SK-N-SH (cell line): ENCODE measurements around the gene UVRAG. TPM values are rescaled to one million over a fixed set of nuclear protein-coding genes. Genes with fewer than 3 reads are reported as not detected.

Source experiments
- CTCF ChIA-PET: fragments of 300-600, 350-600 bp; formaldehyde crosslinking; extraction: SDS; loops from one replicate; lab custom pipeline; 2021; lab: Yijun Ruan, JAX
- POLR2A ChIA-PET: fragments of 350-600 bp; sonication (Branson Sonifier 250); formaldehyde crosslinking; extraction: SDS; loops from one replicate; lab custom pipeline; 2020; ENCODE audit warnings: antibody characterized with exemption, inconsistent platforms; lab: Yijun Ruan, JAX
- DNase-seq: peaks from one replicate; pipeline ENCODE4 v3.0.0; 2012
- H2AFZ ChIP-seq: fragments of 200-600 bp; sonication (generic); 2 replicates; pipeline ENCODE4 v1.8.1; 2016; ENCODE audit warnings: antibody characterized with exemption, mild to moderate bottlenecking, low read depth
- H3F3A ChIP-seq: fragments of 200-600 bp; sonication (generic); replicated peaks from 2 replicates; pipeline ENCODE3; 2016; ENCODE audit warnings: antibody characterized with exemption, mild to moderate bottlenecking; ENCODE audit not compliant: insufficient read depth
- H3K27ac ChIP-seq, 2 experiments: fragments of 200-500 bp in 1 of 2; fragments of 200-600 bp in 1 of 2; sonication (Bioruptor generic) in 1 of 2; sonication (generic), shearing (Covaris generic) in 1 of 2; 2 replicates each; pipeline versions ENCODE4 v1.5.1 to v1.6.1; 2014 to 2016; ENCODE audit warnings: low read depth in 2 of 2, inconsistent platforms in 1 of 2, low read length in 1 of 2, mild to moderate bottlenecking in 1 of 2, mixed read lengths in 1 of 2
- H3K27me3 ChIP-seq: fragments of 200-600 bp; sonication (generic), shearing (Covaris generic); 2 replicates; pipeline ENCODE4 v1.6.1; 2016; ENCODE audit warnings: mixed run types; ENCODE audit not compliant: insufficient read depth
- H3K36me3 ChIP-seq, 2 experiments: fragments of 200-500 bp in 1 of 2; fragments of 200-600 bp in 1 of 2; sonication (Bioruptor generic) in 1 of 2; sonication (generic) in 1 of 2; replicated peaks in 1 of 2; 2 replicates each; pipeline versions ENCODE3 to v1.5.1; 2014 to 2016; ENCODE audit warnings: low read length in 1 of 2, mild to moderate bottlenecking in 1 of 2; ENCODE audit not compliant: insufficient read depth in 2 of 2, control insufficient read depth in 1 of 2
- H3K4me1 ChIP-seq, 2 experiments: fragments of 200-500 bp in 1 of 2; fragments of 200-600 bp in 1 of 2; sonication (Bioruptor generic) in 1 of 2; sonication (generic), shearing (Covaris generic) in 1 of 2; 2 replicates each; pipeline versions ENCODE4 v1.5.1 to v1.6.1; 2014 to 2016; ENCODE audit warnings: low read depth in 1 of 2, low read length in 1 of 2, mixed run types in 1 of 2; ENCODE audit not compliant: insufficient read depth in 2 of 2, control insufficient read depth in 1 of 2
- H3K4me2 ChIP-seq: fragments of 200-600 bp; sonication (generic), shearing (Covaris generic); 2 replicates; pipeline ENCODE4 v1.6.1; 2017; ENCODE audit warnings: mixed run types
- H3K4me3 ChIP-seq, 2 experiments: fragments of 200-500 bp in 1 of 2; fragments of 200-600 bp in 1 of 2; sonication (Bioruptor generic) in 1 of 2; sonication (generic), shearing (Covaris generic) in 1 of 2; 2 replicates each; pipeline versions ENCODE4 v1.5.1 to v1.8.1; 2014 to 2016; ENCODE audit warnings: low read depth in 2 of 2, inconsistent platforms in 1 of 2, low read length in 1 of 2, mild to moderate bottlenecking in 1 of 2, mixed read lengths in 1 of 2, moderate library complexity in 1 of 2
- H3K79me2 ChIP-seq: fragments of 200-600 bp; sonication (generic); 2 replicates; pipeline ENCODE4 v1.8.1; 2017; ENCODE audit warnings: mild to moderate bottlenecking; ENCODE audit not compliant: insufficient read depth
- H3K9ac ChIP-seq: fragments of 200-600 bp; sonication (generic); 2 replicates; pipeline ENCODE4 v1.6.1; 2017; ENCODE audit warnings: mixed run types
- H3K9me2 ChIP-seq: fragments of 200-600 bp; sonication (generic); 2 replicates; pipeline ENCODE4 v1.6.1; 2017; ENCODE audit warnings: mixed run types
- H3K9me3 ChIP-seq: fragments of 200-600 bp; sonication (generic); 2 replicates; pipeline ENCODE4 v1.6.1; 2017; ENCODE audit warnings: mixed run types, mild to moderate bottlenecking, moderate library complexity
- H4K20me1 ChIP-seq: fragments of 200-600 bp; sonication (generic); 2 replicates; pipeline ENCODE4 v1.6.1; 2017; ENCODE audit warnings: mild to moderate bottlenecking, mixed run types; ENCODE audit not compliant: insufficient read depth
- CHD2 ChIP-seq: fragments of 150-350 bp; IDR thresholded peaks from 2 replicates; pipeline ENCODE4 v1.6.1; 2018; ENCODE audit warnings: low read length; ENCODE audit not compliant: partially characterized antibody
- CTCF ChIP-seq: fragments of 200-600 bp; sonication (generic); IDR thresholded peaks from 2 replicates; pipeline ENCODE4 v1.6.1; 2017; ENCODE audit warnings: antibody characterized with exemption, mild to moderate bottlenecking, moderate library complexity
- ELF1 ChIP-seq: IDR thresholded peaks from 2 replicates; pipeline ENCODE4 v1.4.0; 2012
- EZH2phosphoT487 ChIP-seq: fragments of 200-600 bp; sonication (generic); IDR thresholded peaks from 2 replicates; pipeline ENCODE4 v1.6.1; 2017; ENCODE audit warnings: low read depth, mixed run types, mild to moderate bottlenecking, antibody characterized with exemption, moderate library complexity, borderline replicate concordance
- FOSL2 ChIP-seq: IDR thresholded peaks from 2 replicates; pipeline ENCODE4 v1.4.0; 2012; ENCODE audit warnings: low read depth, mild to moderate bottlenecking, moderate library complexity, borderline replicate concordance
- FOXJ3 ChIP-seq: sonication (generic); formaldehyde crosslinking; IDR thresholded peaks from 2 replicates; pipeline ENCODE4 v1.5.1; 2020; ENCODE audit warnings: mild to moderate bottlenecking, missing genetic modification reagents
- GABPA ChIP-seq: IDR thresholded peaks from 2 replicates; pipeline ENCODE4 v1.4.0; 2012; ENCODE audit warnings: low read depth, mild to moderate bottlenecking
- GATA2 ChIP-seq: sonication (generic); formaldehyde crosslinking; IDR thresholded peaks from 2 replicates; pipeline ENCODE4 v1.5.0; 2020; ENCODE audit warnings: mild to moderate bottlenecking, missing genetic modification reagents
- IRF3 ChIP-seq: fragments of 150-350 bp; IDR thresholded peaks from 2 replicates; pipeline ENCODE4 v1.6.1; 2016; ENCODE audit warnings: mild to moderate bottlenecking, low read depth, low read length
- PBX3 ChIP-seq: IDR thresholded peaks from 2 replicates; pipeline ENCODE4; 2012
- POLR2AphosphoS5 ChIP-seq: IDR thresholded peaks from 2 replicates; pipeline ENCODE4 v1.6.1; 2012; ENCODE audit warnings: low read depth, low read length
- RAD21 ChIP-seq: IDR thresholded peaks from 2 replicates; pipeline ENCODE4 v1.6.1; 2012; ENCODE audit warnings: mild to moderate bottlenecking, low read length
- RCOR1 ChIP-seq: fragments of 150-350 bp; IDR thresholded peaks from 2 replicates; pipeline ENCODE4 v1.6.1; 2017; ENCODE audit warnings: antibody characterized with exemption, low read length
- REST ChIP-seq: IDR thresholded peaks from 2 replicates; pipeline ENCODE4 v1.6.1; 2012; ENCODE audit warnings: mild to moderate bottlenecking, low read depth, low read length, moderate library complexity
- RFX5 ChIP-seq: IDR thresholded peaks from 2 replicates; pipeline ENCODE4 v1.6.1; 2012; ENCODE audit warnings: mild to moderate bottlenecking, improper control_type of control experiment, low read length
- RXRA ChIP-seq: IDR thresholded peaks from 2 replicates; pipeline ENCODE4 v1.4.0; 2012; ENCODE audit warnings: low read depth, mild to moderate bottlenecking, borderline replicate concordance
- SIN3A ChIP-seq: IDR thresholded peaks from 2 replicates; pipeline ENCODE4 v1.6.1; 2012; ENCODE audit warnings: low read depth, mild to moderate bottlenecking, low read length, moderate library complexity, borderline replicate concordance
- SMC3 ChIP-seq: IDR thresholded peaks from 2 replicates; pipeline ENCODE4 v1.6.1; 2012; ENCODE audit warnings: low read depth, low read length, improper control_type of control experiment
- TAF1 ChIP-seq: IDR thresholded peaks from 2 replicates; pipeline ENCODE4 v1.6.1; 2012; ENCODE audit warnings: low read depth, mild to moderate bottlenecking, low read length, moderate library complexity, borderline replicate concordance
- TCF12 ChIP-seq: IDR thresholded peaks from 2 replicates; pipeline ENCODE4 v1.4.0; 2012
- USF2 ChIP-seq: fragments of 150-350 bp; IDR thresholded peaks from 2 replicates; pipeline ENCODE4 v1.6.1; 2017; ENCODE audit warnings: antibody characterized with exemption, low read length, low read depth, borderline replicate concordance
- YY1 ChIP-seq: IDR thresholded peaks from 2 replicates; pipeline ENCODE4 v1.4.0; 2012; ENCODE audit warnings: low read depth, mild to moderate bottlenecking
- polyA plus RNA-seq, 3 experiments: library from polyadenylated mRNA; depleted of rRNA; stranded (reverse); fragments of >200 nt; gene quantifications; 2 replicates each; pipeline ENCODE4 v1.2.3, GENCODE V29; 2012

The UVRAG gene
- polyA plus RNA-seq, 1 of the 3 experiments (the other 2 are of a cell fraction), result 5.8 TPM

GRCh38 chr11:75903276-75903675 lies 88.3 kb downstream of the UVRAG start (continued):
- TF ChIP-seq REST (no peak), CHD2 (no peak), CTCF (no peak), FOXJ3 (CRISPR knock-in tag) (no peak), YY1 (no peak), TCF12 (no peak), IRF3 (no peak)

- DNase-seq, result no peak
- CTCF ChIA-PET, result no interaction called here
- Histone ChIP-seq H3K4me2 (no peak overlapping the region), H3K27me3 (no peaks in the 10 kb centered on the region), H3K9me3 (no peaks in the 10 kb centered on the region), H2AFZ (no peak overlapping the region), H3K9me2 (no peaks in the 10 kb centered on the region), H3K4me1 (peaks cover 0 to 12% of the 10 kb centered on the region in 2 experiments; a peak in 2 of 4 replicates), H3K4me3 (no peak overlapping the region), H3K79me2 (0 out of 2 replicates have a peak, but pooled peaks cover 6% of the 10 kb centered on the region), H3K27ac (no peak overlapping the region), H3F3A (no peaks in the 10 kb centered on the region), H4K20me1 (no peaks in the 10 kb centered on the region), H3K36me3 (no peaks in the 10 kb centered on the region)
- POLR2A ChIA-PET, result no interaction called here
- TF ChIP-seq TCF12 (no peak), SIN3A (no peak), GATA2 (CRISPR knock-in tag) (no peak), ELF1 (no peak), SMC3 (no peak), RCOR1 (no peak), FOXJ3 (CRISPR knock-in tag) (no peak), TAF1 (no peak), RFX5 (no peak), EZH2phosphoT487 (no peak), GABPA (no peak), USF2 (no peak), RXRA (no peak), YY1 (no peak), FOSL2 (no peak), RAD21 (no peak), CTCF (no peak), PBX3 (no peak), POLR2AphosphoS5 (no peak)
- TF ChIP-seq, all 33 proteins: peak for 0
- no peak overlapping the region for H3K9ac ChIP-seq
Observed at GRCh38 chr11:75905434-75905833, 90.4 kb downstream of the UVRAG start.
